ENCODE data around the gene STEAP3.

The STEAP3 gene

DNA sequence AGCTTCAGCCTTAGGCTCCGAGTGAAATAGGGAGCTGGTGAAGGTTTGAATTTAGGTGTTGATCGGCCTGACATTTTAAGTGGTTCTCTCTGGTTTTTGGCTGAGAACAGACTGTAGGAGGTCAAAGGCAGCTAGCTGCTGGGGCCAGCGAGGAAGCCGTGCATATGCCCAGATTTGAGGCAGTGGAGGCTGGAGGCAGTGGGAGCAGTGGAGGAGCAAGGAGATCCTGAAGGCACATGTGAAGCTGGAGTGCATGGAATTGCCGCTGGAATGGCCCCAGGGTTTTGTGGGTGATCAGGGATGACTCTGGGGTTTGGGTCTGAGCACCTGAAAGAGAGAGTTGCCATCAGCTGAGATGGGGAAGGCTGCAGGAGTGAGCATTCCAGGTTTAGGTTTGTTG is 25.1 kb downstream of the STEAP3 start:
- DNase-seq, result no peak

GRCh38 chr2:119249311-119249710 is 25.7 kb downstream of the STEAP3 start:
- no peak for DNase-seq

- DNase-seq, result no peak
Observed at GRCh38 chr2:119249855-119250717, 26.5 kb downstream of the STEAP3 start.

DNA sequence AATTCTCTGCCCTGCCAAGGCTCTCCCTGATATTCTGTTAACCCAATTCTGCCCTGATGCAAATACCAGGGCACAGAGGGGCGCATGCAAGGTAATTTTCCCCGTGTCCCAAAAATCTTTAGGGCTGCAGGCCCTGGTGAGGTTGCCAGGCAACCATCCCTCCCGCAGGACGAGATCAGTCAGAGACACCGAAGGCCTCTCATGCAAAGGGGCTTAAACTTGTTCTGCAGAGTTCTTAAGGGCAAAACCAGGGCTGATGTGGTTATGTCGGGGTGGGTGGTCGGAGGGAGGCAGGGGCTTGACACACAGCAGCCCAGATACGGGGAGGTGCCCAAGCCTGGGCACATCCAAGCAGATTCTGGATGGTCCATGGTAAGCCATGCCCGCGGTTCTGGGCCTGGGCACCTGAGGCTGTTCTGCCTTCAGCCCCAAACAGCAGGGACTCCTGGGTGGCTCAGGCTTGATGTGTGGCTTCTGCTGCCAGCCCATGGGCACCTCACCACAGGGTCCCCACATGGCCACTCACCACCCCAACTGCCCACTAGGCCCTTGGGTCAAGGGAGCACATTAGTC is 27.2 kb downstream of the STEAP3 start:
- DNase-seq, result no peak

- no peak for DNase-seq
Observed at GRCh38 chr2:119251652-119252051, 28.0 kb downstream of the STEAP3 start.

GRCh38 chr2:119252186-119253113 is 28.8 kb downstream of the STEAP3 start:
- no peak for DNase-seq

DNA sequence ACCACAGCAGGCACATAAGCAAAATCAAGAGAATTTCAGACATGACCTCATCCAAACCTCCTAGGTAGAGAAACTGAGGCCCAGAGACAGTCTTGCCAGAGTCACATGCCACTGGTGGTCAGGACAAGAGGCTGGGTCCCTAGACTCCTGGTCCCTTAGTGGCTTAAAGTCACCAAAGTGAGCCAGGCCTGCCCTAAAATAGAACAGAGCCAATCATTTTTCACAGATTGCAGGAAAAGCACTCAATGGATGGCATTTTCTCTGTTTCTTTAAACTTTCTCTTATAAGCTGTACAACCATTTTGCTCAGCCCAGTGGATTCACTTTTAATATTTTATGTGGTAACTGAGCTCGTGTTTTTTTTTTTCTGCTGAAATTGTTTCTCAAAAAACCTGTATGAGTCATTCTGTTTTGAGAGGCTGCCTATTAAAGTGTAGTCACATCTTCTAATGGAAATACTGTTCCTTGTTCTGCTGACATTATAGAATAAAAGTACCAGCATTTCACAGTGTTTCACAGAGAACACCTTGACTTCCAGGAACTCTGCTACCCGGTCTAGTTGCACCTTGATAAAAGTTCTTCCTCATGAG is 29.6 kb downstream of the STEAP3 start:
- no peak for DNase-seq

DNA sequence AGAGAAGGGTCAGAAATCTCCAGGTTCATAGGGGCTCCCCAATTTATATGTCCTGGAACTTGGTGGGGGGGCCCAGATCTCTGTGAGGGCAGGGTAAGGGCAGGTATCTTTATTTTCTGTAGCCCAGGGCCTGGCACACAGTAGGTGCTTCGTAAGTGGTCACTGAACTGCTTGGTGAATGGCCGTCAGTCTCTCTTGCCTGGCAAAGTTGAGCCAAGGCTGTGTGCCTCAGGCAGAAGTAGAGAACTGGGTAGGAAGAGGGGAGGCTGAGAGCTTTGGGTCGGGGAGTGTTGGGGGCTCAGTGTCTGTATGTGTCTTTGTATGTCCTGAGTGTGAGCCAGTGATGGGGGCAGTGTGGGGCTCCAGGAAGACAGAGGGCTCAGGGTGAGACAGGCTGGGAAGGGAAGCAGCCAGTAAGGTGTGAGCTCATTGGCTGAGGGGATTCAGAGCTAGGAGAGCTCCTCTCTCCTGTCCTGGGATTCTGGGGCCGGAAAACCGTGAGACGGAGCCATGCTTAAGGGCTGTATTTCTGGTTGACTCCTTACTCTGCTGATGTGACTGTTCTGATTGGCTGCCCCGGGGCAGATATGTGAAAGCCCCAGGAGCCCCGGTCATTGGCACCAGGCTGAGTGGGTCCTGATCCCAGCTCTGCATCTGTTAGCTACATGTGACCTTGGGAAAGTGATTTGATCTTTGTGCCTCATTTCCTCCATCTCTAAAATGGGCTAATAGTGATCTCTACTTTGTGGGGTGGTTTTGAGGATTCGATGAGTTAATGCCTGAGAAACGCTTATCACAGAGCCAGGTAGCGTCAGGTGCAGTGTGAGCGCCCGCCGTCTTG is 30.3 kb downstream of the STEAP3 start:
- no peak for DNase-seq

GRCh38 chr2:119254601-119255080 is 31.0 kb downstream of the STEAP3 start:
- DNase-seq, result no peak

GRCh38 chr2:119255760-119256581 is 32.3 kb downstream of the STEAP3 start:
- no peak for DNase-seq

GRCh38 chr2:119256582-119256921 is 32.9 kb downstream of the STEAP3 start:
- no peak for DNase-seq

GRCh38 chr2:119257198-119257597 is 33.6 kb downstream of the STEAP3 start:
- DNase-seq, result no peak

DNA sequence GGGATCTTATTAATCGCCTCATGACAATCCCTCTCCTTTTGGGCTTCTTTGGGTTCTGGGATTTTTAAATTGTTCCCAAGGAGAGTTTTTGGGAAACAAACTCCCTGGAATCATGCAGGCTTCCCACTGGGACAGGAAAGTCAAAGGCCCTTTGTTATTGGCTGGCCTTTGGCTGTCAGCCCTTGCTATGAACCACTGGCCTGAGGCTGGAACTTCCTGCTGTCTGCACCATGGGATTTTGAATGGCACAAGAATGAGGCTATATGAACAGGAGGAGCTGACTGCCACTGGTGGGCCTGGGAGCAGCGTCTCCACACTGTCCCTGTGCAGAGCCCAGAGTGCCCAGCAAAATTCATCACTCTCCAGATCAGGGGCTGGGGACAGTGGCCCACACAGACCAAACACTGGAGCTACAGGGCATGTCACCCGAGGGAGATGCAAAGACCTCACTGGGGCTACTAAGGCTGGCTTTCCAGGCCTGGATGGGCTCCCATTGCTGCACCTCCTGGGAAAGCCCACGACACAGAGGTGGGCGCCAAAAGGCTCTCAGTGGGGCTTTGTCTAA is 35.7 kb downstream of the STEAP3 start:
- DNase-seq, result no peak

DNA sequence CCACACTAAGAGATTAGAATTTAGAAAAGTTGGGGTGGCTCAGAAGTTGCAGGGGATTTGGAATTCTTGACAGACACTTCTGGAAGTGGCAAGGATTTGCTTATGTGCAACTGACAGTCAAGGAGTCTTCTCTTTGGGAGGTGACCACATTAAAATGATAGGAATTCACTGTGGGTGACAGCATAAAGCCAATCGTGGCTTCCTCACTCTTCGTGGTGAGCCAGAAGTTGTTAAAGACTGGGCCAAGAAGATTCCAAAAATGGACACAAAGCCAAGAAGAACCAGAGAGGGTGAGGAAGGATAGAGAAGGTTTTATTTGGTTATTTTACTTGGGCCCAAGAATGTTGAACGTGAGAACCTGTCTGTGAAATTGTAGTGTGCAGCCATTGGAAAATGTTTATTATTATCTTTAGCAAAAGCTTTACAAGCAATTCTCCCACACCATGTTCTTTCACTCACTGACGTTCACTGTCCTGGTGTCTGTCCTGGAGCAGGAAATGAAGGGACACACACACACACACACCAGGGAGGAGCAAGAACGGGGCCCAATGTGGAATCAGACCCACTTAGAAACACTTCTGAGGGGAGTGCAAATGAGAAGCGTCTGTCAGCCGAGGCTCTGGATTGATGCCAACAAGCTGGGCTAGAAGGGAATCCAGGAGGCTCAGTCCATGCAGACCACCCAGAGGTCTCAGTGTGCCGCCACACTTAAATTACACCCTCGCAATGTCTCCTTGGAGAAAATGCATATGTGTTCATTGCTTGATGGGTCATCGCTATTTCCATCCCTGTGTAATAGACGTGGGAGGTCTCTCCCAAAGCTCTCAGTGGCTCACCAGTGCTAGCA is 37.2 kb downstream of the STEAP3 start:
- DNase-seq, result no peak

- no peak for DNase-seq
Observed at GRCh38 chr2:119261493-119262225, 38.0 kb downstream of the STEAP3 start.

DNA sequence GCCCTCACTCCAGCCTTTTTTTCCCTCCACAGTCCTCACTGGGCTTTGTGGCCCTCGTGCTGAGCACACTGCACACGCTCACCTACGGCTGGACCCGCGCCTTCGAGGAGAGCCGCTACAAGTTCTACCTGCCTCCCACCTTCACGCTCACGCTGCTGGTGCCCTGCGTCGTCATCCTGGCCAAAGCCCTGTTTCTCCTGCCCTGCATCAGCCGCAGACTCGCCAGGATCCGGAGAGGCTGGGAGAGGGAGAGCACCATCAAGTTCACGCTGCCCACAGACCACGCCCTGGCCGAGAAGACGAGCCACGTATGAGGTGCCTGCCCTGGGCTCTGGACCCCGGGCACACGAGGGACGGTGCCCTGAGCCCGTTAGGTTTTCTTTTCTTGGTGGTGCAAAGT is 39.4 kb downstream of the STEAP3 start:
- DNase-seq, result no peak

GRCh38 chr2:119263656-119264055 is 40.0 kb downstream of the STEAP3 start:
- no peak for DNase-seq

GRCh38 chr2:119264781-119265692 is 41.4 kb downstream of the STEAP3 start:
- peak; percentile 51 for DNase-seq

Data from stimulated activated CD4-positive, alpha-beta T cell treated with anti-CD3 and anti-CD28 coated beads, Interleukin-15, amount 100 ng/mL, for 24 hours (primary cell).